Hepatocyte (in vitro differentiated cells): ENCODE data around the gene ERAP2.

Experiments
- CTCF ChIP-seq: fragments of 200-600 bp; sonication (generic); IDR thresholded peaks from 2 replicates; pipeline ENCODE4 v1.5.1; 2016; ENCODE audit warnings: antibody characterized with exemption, mild to moderate bottlenecking; ENCODE audit not compliant: poor library complexity
- EZH2 ChIP-seq: fragments of 200-600 bp; sonication (generic); IDR thresholded peaks from 2 replicates; pipeline ENCODE4 v1.6.1; 2016; ENCODE audit warnings: antibody characterized with exemption, mild to moderate bottlenecking, borderline replicate concordance
- EZH2phosphoT487 ChIP-seq: fragments of 200-600 bp; sonication (generic); IDR thresholded peaks from one replicate; pipeline ENCODE4 v1.6.1; 2018; ENCODE audit warnings: antibody characterized with exemption, mild to moderate bottlenecking, low read depth, moderate library complexity; ENCODE audit not compliant: unreplicated experiment, severe bottlenecking

GRCh38 chr5:96884995-96885394 is 8.7 kb downstream of the ERAP2 start:
- TF ChIP-seq CTCF = no peak
- TF ChIP-seq EZH2 = no peak
- no peak for TF ChIP-seq EZH2phosphoT487
